Psoas muscle (tissue), 8 donors: ENCODE results near the gene RBM20. TPM values are rescaled to one million over a fixed set of nuclear protein-coding genes. Genes with fewer than 3 reads are reported as not detected.

Source experiments
- ATAC-seq, 4 donors: fragments of 200-7000 bp; cut with Tn5 transposase; one replicate each; pipeline ENCODE4 v1.9.1; 2020; ENCODE audit warnings: moderate library complexity in 3 of 4, mild to moderate bottlenecking in 2 of 4
- DNase-seq, 2 donors: peaks; one replicate each; pipeline ENCODE4 v3.0.0-alpha.2; 2020
- H3K27ac ChIP-seq: fragments of 200-600 bp; one replicate; pipeline ENCODE4 v1.8.0; 2022
- H3K27me3 ChIP-seq, 3 donors: fragments of 200-600 bp in 1 of 3; one replicate each; pipeline versions ENCODE4 v1.6.1 to v1.8.0; 2013 to 2022; ENCODE audit warnings: low read length in 2 of 3, mild to moderate bottlenecking in 2 of 3, moderate library complexity in 1 of 3; ENCODE audit not compliant: insufficient read depth in 3 of 3
- H3K36me3 ChIP-seq, 2 donors: fragments of 200-600 bp in 1 of 2; one replicate each; pipeline versions ENCODE4 v1.6.1 to v1.8.0; 2013 to 2022; ENCODE audit warnings: low read depth in 1 of 2, mild to moderate bottlenecking in 1 of 2, moderate library complexity in 1 of 2; ENCODE audit not compliant: insufficient read depth in 1 of 2
- H3K4me1 ChIP-seq: fragments of 200-600 bp; one replicate; pipeline ENCODE4 v1.8.0; 2022
- H3K4me3 ChIP-seq: fragments of 200-600 bp; one replicate; pipeline ENCODE4 v1.8.0; 2022; ENCODE audit warnings: mild to moderate bottlenecking
- H3K9me3 ChIP-seq: fragments of 200-600 bp; one replicate; pipeline ENCODE4 v1.8.0; 2022
- CTCF ChIP-seq: fragments of 200-600 bp; IDR thresholded peaks from one replicate; pipeline ENCODE4 v1.8.0; 2022; ENCODE audit warnings: antibody characterized with exemption
- WGBS, 3 donors: extraction: QIAGEN DNeasy Blood & Tissue Kit; methylation state at CpG; one replicate each; pipeline versions ENCODE4 v1.1.6 to v1.1.7; 2013; 5-methylcytosine and 5-hydroxymethylcytosine counted together
- intact Hi-C, 2 donors: fragments of 100-400 bp; cut with DNase I; formaldehyde crosslinking; loops; one replicate each; pipeline versions ENCODE4 v1.11.0 to v1.14.2; 2022
- polyA plus RNA-seq, 3 donors: library from polyadenylated mRNA; stranded (reverse); fragments of 200-250 nt; gene quantifications; one replicate each; pipeline ENCODE4 v1.2.3, GENCODE V29; 2013
- total RNA-seq, 4 donors: library from RNA; stranded (reverse); fragmentation: NEBNext Ultra II Directional in 2 of 4; extraction: Animal tissue kit (Norgen Biotek cat#: 25700) in 2 of 4; gene quantifications; one replicate each; pipeline versions ENCODE4 v1.2.1 to v1.2.4, GENCODE V29; 2021 to 2023
- donor health status: healthy with polysubstance abuse.
- donor health status: DM: no; HTN: no; CAD: no; lungs with moderate emphysema.
- donor health status: Bipolar disorder and iron deficiency.
- donor health status: healthy.
- donor health status: DM: yes; HTN: yes; CAD: no.
- donor health status: DM: no; HTN: no; CAD: no.
- donor health status: DM: no; HTN: no; CAD: no.
- donor health status: DM: yes; HTN: yes; CAD: no.

The RBM20 gene
- total and polyA plus RNA-seq, 7 donors = 1.6 to 48.8 (median 14.2) TPM

- Histone ChIP-seq H3K4me1 (peaks cover 15% of the 10 kb centered on the region), H3K4me3 (no peak overlapping the region), H3K9me3 (peaks cover 8% of the 10 kb centered on the region), H3K36me3 (no peaks in the 10 kb centered on the region), H3K27ac (no peak overlapping the region), H3K27me3 (no peaks in the 10 kb centered on the region)
- 37 to 43% (median 42%) methylated on average over 1 of the region's 1 CpG for WGBS, 3 donors
- ATAC-seq = no peak
- intact Hi-C loops = loop anchor here (1.0 to 5.0 kb wide), 2 partner anchors 35 to 146 kb away; no protein-coding TSS in a partner anchor
- TF ChIP-seq CTCF = no peak
- DNase-seq = no peak
Measured at GRCh38 chr10:110746969-110747608, 103.0 kb downstream of the RBM20 start.

GRCh38 chr10:110747609-110748464 lies 103.7 kb downstream of the RBM20 start:
- Histone ChIP-seq H3K27me3 (no peaks in the 10 kb centered on the region), H3K4me1 (peaks cover 15% of the 10 kb centered on the region), H3K4me3 (no peak overlapping the region), H3K36me3 (no peaks in the 10 kb centered on the region), H3K9me3 (peaks cover 8% of the 10 kb centered on the region), H3K27ac (no peak overlapping the region)
- TF ChIP-seq CTCF = no peak
- intact Hi-C loops = loop anchor here in 1 of 2 donors (5.0 kb wide), 1 partner anchor 34 kb away; no protein-coding TSS in a partner anchor
- 76 to 89% (median 84%) methylated on average over 2 of the region's 2 CpGs for WGBS, 3 donors
- no peak for ATAC-seq
- no peak for DNase-seq

- ATAC-seq = no peak
- DNase-seq = no peak
- WGBS, 3 donors = 63 to 74% (median 65%) methylated on average over 3 of the region's 3 CpGs
- no peak for TF ChIP-seq CTCF
- Histone ChIP-seq H3K36me3 (no peaks in the 10 kb centered on the region), H3K4me1 (peaks cover 15% of the 10 kb centered on the region), H3K9me3 (peaks cover 8% of the 10 kb centered on the region), H3K4me3 (no peak overlapping the region), H3K27ac (no peak overlapping the region), H3K27me3 (no peaks in the 10 kb centered on the region)
- intact Hi-C loops = loop anchor here in 1 of 2 donors (5.0 kb wide), 1 partner anchor 33 kb away; no protein-coding TSS in a partner anchor
Measured at GRCh38 chr10:110748970-110749369, 104.8 kb downstream of the RBM20 start.

- Histone ChIP-seq H3K36me3 (no peaks in the 10 kb centered on the region), H3K9me3 (peaks cover 8% of the 10 kb centered on the region), H3K4me3 (no peak overlapping the region), H3K4me1 (peaks cover 8% of the 10 kb centered on the region), H3K27me3 (no peaks in the 10 kb centered on the region), H3K27ac (no peak overlapping the region)
- DNase-seq (no peak), ATAC-seq (no peak)
- intact Hi-C loops = loop anchor here in 1 of 2 donors (5.0 kb wide), 1 partner anchor 141 kb away; no protein-coding TSS in a partner anchor
- WGBS, 3 donors = 91 to 100% (median 95%) methylated on average over 2 of the region's 2 CpGs
- TF ChIP-seq CTCF = no peak
Measured at GRCh38 chr10:110750931-110751330, 106.8 kb downstream of the RBM20 start.
